ENCODE results near the gene HOXA7. TPM values are rescaled to one million over a fixed set of nuclear protein-coding genes. Genes with fewer than 3 reads are reported as not detected.

Gene HOXA7
- total and polyA plus RNA-seq, 9 donors, result 0.23 to 4.5 (median 0.75) TPM

DNA sequence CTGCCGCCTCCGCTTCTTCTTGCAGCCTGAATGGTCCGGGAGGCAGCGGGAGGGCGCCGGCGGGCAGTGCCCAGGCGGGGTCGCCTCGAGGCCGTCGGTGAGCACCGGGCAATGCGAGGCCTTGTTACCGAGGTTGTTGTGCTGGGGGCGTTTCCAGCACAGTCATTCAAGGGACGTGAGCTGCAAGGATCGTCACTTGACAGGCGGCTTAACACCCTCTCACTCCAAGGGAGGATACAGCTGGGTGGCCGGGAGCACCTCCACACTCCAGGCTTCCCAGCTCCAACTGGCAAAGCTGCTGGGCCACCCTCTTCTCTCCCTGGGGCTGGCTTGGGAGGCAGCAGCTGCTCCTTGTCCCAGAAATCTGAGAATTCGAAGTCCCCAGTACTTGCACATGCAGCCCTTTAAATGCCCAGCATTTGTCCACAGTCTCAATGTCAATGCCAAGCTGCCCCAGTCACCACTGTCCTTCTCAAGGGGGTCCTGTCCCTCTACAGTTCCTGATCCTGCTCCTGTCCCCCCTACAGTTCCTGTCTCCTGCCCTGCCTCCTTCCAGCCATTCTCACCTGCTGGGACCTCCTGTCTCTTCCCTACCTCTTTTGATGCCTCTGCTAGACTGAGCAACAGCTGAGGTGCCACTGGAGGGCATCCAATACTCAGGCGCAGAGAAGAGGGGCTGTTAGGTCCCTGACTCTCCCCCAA lies 33.0 kb upstream of the HOXA7 start:
- H3K4me1 ChIP-seq (ENCODE audit: insufficient read depth), result peaks cover 4% of the 10 kb centered on the region

DNA sequence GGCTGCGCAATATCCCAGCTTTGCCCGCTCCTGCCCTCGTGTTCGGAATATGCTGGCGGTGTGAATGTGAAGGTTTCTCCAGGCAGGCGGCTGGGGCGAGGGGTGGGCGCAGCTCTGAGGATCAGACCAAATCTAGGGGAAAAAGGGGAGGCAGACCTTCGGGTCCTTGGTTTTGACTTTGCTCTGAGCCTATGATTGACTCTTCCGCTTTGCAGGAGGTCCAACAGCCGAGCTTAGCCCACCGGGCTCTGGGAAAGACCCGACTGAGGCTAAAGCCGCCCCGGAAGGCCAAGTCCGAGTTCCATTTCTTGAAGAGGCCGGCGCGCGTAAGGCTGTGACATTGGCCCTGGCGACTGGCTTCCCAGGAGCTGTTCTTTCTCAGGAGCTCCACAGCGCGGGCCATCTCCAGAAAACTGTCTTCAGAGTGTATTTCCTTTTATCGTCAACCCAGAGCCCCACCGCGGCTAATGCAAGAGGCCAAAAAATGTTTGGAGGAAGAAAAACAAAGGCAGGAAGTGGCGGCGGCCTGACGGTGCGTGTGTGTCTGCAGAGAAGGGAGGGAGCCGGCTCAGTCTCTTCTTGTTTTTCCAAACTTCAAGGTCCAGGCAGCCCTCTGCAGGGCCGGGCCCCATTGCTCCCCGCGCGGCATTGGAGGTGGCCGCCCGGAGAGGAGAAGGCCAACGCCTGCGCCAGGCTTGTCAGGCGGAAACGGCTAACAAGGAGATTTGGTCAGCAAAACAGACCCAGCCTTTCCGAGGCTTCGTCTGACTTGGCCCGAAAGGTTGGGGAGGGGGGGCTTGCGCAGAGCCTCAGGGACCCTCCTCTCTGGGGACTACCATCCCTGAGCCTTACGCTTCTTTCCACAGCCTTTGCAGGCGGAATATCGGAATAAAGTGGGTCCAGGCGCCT lies 32.2 kb upstream of the HOXA7 start:
- TF ChIP-seq POLR2A (IDR thresholded peaks at IDR 0.05) (no peak), EP300 (IDR thresholded peaks at IDR 0.05) (no peak)
- TF ChIP-seq, protein P1, sequence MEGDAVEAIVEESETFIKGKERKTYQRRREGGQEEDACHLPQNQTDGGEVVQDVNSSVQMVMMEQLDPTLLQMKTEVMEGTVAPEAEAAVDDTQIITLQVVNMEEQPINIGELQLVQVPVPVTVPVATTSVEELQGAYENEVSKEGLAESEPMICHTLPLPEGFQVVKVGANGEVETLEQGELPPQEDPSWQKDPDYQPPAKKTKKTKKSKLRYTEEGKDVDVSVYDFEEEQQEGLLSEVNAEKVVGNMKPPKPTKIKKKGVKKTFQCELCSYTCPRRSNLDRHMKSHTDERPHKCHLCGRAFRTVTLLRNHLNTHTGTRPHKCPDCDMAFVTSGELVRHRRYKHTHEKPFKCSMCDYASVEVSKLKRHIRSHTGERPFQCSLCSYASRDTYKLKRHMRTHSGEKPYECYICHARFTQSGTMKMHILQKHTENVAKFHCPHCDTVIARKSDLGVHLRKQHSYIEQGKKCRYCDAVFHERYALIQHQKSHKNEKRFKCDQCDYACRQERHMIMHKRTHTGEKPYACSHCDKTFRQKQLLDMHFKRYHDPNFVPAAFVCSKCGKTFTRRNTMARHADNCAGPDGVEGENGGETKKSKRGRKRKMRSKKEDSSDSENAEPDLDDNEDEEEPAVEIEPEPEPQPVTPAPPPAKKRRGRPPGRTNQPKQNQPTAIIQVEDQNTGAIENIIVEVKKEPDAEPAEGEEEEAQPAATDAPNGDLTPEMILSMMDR (IDR thresholded peaks at IDR 0.05), result no peak
- intact Hi-C loops (cut with DNase I), result loop anchor here in 1 of 4 donors (10.0 kb wide), 1 partner anchor 1324 kb away; no protein-coding TSS in a partner anchor
- peaks cover 4% of the 10 kb centered on the region for H3K4me1 ChIP-seq (ENCODE audit: insufficient read depth)
- no peak overlapping the region for H3K27ac ChIP-seq
- peaks cover 20% of the 10 kb centered on the region for H3K27me3 ChIP-seq
- 6 to 22% (median 10%) methylated on average over 49 of the region's 49 CpGs for WGBS, 3 donors
- peak overlapping the region; percentile 39 for H3K4me3 ChIP-seq
- DNase-seq, result peak in 1 of 5 donors; percentile 39
- H3K9me3 ChIP-seq, result no peaks in the 10 kb centered on the region
- no peaks in the 10 kb centered on the region for H3K36me3 ChIP-seq

More for the DNA sequence above, 33.0 kb upstream of the HOXA7 start:
- Histone ChIP-seq H3K27ac (no peak overlapping the region), H3K4me3 (peak overlapping the region; percentile 39), H3K36me3 (no peaks in the 10 kb centered on the region), H3K9me3 (no peaks in the 10 kb centered on the region), H3K27me3 (peaks cover 18% of the 10 kb centered on the region)
- TF ChIP-seq EP300 (IDR thresholded peaks at IDR 0.05), result no peak
- TF ChIP-seq, protein P1 (IDR thresholded peaks at IDR 0.05), result no peak
- TF ChIP-seq POLR2A (IDR thresholded peaks at IDR 0.05), result no peak
- intact Hi-C loops (cut with DNase I), result loop anchor here in 1 of 4 donors (10.0 kb wide), 1 partner anchor 1325 kb away; no protein-coding TSS in a partner anchor
- peak in 1 of 5 donors; percentile 12 for DNase-seq
- 12 to 35% (median 28%) methylated on average over 22 of the region's 22 CpGs for WGBS, 3 donors

DNA sequence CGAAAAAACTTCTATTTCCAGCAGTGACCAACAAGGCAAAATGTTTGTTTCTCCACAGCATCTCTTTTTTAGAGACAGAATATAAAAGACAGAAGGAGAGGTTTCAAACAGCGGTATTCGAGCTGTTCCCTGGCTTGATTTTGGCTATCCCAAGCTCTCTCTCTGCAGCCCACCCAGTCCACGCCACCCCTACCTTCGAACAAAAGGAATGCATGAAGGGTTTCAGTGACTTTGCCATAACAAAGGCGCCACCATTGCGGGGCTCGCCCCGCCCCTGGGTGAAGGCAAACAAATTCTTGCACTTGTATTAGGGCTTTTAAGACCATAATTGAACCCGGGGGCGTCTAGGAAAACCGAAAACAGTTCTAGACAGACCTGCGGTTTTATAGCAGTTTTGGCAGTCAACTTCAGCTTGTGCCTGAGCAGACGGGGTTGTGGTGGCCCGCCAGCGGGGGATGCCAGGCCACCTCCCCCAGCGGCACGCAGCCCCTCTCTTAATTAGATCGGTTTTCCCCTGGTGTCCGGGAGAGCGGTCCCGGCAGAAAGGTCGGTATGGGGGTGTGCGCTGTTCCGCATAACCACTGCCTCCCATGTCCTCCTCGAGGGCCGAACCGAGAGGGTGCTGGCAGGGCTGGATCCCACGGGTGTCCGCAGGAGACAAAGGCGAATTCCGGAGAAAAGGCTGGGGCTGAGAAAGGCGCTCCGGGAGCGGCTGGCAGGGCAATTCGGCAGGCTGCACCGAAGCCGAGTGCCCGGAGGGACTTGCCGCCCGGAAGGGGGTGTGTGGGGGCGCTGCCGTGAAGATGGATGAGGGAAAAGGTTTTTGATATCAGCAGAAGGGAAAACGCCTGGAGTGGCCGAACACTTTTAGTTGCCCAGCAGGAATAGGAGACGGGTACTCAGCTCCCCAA lies 31.3 kb upstream of the HOXA7 start:
- H3K9me3 ChIP-seq, result no peaks in the 10 kb centered on the region
- DNase-seq, result peak in 1 of 5 donors; percentile 22
- H3K36me3 ChIP-seq, result no peaks in the 10 kb centered on the region
- H3K4me3 ChIP-seq, result peak overlapping the region; percentile 39
- peaks cover 18% of the 10 kb centered on the region for H3K27me3 ChIP-seq
- H3K4me1 ChIP-seq (ENCODE audit: insufficient read depth), result peaks cover 2% of the 10 kb centered on the region
- WGBS, 3 donors, result 6 to 27% (median 8%) methylated on average over 46 of the region's 46 CpGs
- TF ChIP-seq EP300 (IDR thresholded peaks at IDR 0.05) (no peak), POLR2A (IDR thresholded peaks at IDR 0.05) (no peak)
- TF ChIP-seq, protein P1 (IDR thresholded peaks at IDR 0.05), result no peak
- no peak overlapping the region for H3K27ac ChIP-seq
- intact Hi-C loops (cut with DNase I), result loop anchor here in 1 of 4 donors (10.0 kb wide), 1 partner anchor 1323 kb away; no protein-coding TSS in a partner anchor

Measured in ovary (tissue), 9 donors.